GM18870 (cell line): ENCODE data around the gene ALDH18A1.
A peak's percentile ranks its signal among the peaks of the same experiment; 100 is the strongest.
"Not testable (repeated sequence)": the region's sequence is repeated elsewhere in the genome, so short reads cannot be mapped to it uniquely, and the experiment has no call there.

Source experiments
- ATAC-seq: cut with Tn5 transposase; IDR thresholded peaks from one replicate; pipeline ENCODE4 v1.9.1; 2021; ENCODE audit warnings: moderate library complexity; ENCODE audit not compliant: unreplicated experiment

The ALDH18A1 gene

GRCh38 chr10:95656291-95657164, at the start of gene ALDH18A1:
Gene ALDH18A1 (minus strand): TSS chr10:95656711. CDS start chr10:95653377, 3,334 bp downstream.
- peak; percentile 84 for ATAC-seq

DNA sequence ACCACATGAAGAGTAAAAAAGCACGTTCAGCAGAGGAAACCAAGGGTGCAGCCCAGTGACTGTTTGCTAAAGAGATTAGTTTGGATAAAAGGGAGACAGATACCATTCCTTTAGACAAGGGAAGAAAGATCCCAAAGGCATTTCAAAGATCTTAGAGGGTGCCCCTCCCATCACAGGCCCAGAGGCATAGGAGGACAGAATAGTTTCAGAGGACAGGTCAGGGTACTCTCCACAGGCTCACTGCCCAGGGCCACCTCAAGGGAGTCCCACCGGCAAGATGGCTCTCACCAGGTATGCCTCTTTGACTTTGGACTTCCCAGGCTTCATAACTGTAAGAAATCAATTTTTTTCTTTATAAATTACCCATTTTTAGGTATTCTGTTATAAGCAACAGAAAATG, 41.9 kb upstream of the ALDH18A1 start:
- no peak for ATAC-seq

DNA sequence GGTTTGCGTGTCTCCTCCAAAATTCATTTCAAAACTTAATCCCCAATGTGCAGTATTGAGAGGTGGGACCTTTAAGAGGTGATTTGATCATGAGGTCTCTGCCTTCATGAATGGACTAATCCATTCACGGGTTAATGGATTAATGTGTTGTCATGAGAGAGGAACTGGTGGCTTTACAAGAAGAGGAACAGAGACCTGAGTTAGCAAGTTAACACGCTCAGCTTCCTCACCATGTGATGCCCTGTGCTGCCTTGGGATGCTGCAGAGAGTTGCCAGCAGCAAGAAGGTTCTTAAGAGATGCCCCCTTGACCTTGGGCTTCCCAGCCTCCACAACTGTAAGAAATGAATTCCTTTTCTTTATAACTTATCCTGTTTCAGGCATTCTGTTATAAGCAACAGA, 40.9 kb upstream of the ALDH18A1 start:
- ATAC-seq = no peak

DNA sequence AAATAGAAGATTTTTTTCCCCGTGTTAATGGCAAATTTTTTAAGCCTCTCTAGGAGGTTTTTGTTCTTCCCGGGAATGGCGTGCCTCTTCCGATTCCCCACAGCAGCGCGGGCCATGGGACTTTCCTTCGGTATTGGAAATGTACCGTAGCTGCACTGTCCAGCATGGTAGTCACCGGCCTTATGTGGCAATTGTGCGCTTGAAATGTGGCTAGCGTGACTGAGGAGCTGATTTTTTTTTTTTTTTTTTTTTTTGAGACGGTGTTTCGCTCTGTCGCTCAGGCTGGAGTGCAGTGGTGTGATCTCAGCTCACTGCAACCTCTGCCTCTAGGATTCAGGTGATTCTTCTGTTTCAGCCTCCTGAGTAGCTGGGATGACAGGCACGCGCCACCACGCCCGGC, 38.2 kb upstream of the ALDH18A1 start:
- no peak for ATAC-seq

- ATAC-seq = peak; percentile 99
Measured at GRCh38 chr10:95693668-95694534, 37.4 kb upstream of the ALDH18A1 start, which contains the start of gene TCTN3. Gene TCTN3 (minus strand): TSS chr10:95693927. CDS start chr10:95693899, 28 bp downstream.

DNA sequence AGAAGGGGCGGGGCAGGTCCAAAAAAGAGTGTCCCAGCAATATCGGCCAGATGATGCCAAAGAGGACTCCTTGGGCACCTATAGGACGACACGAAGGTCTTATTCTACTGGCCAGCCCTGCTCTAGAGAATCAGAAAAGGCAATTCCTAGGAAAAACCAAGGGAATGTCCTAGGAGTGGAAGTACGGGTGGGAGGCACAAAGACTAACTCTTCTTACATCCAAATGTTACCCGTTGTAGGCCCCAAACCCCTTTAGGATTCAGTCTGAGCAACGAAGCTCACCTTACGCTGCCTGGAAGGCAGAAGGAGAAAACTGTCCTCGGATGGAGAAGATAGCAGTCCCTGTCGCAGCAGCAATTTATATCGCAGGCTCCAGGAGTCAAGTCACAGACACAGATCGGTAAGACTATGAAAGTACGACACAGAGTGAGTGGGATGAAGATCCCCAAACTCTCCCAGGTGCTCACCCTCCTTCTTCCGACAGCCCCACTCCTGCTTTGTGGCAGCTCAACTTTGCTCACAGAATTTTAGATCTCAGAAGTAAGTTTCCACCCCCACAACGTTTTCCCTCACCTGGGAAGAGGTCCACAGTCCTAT, 36.7 kb upstream of the ALDH18A1 start:
- ATAC-seq = no peak

GRCh38 chr10:95691281-95691680, 34.8 kb upstream of the ALDH18A1 start:
- ATAC-seq = no peak

- no peak for ATAC-seq
Measured at GRCh38 chr10:95688648-95689047, 32.1 kb upstream of the ALDH18A1 start.

DNA sequence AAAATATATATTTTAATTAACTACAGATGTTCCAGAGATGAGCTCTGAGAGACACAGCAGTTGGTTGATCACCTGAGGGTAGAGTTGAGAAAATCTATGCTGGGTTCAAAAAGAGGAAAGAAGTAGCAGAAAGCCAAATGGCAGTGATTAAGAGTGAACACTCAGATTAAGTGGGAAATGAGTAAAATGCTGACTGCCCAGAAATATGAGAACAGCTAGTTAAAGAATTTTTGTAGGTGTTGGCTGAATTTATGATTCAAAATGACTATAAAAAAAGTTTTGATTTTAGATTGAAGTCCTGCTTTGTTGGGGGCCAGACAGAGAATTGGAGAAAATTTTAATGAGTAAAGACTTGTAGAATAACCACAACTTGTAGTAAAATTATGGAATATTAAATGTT, 27.5 kb upstream of the ALDH18A1 start:
- no peak for ATAC-seq

DNA sequence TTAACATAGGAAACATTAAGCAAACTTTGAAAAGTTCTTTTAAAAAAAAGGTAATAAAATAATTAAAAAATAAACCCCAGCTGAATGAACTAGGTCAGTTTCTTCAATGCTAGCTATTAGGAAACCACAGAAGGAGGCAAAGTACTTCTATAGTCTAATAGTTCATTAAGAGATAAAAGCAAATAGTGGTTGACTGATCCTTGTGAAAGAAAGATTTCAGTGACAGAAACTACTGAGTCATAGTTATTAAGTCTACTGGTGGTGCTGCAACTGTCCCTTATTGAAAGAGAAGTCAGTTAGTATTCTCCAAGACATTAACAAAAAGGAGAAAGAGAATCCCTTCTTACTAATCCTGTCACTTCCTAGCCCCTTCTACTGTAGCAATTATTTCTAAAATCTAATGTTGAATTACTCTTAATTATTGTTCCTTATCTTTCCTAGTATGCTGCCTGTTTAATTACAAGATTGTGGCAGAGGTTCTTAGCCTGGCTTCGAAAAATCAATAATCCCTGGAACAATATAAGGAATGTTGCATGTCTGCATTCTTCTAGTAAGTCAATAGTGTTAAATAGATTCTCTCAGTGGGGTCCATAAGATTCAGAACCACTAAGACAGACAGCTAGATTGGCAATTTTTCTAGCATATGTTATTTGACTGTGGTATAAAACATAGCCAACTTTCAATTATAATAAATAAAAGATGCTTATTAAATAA, 19.0 kb upstream of the ALDH18A1 start:
- ATAC-seq = no peak

- ATAC-seq = no peak
Measured at GRCh38 chr10:95674643-95675042, 18.1 kb upstream of the ALDH18A1 start.

DNA sequence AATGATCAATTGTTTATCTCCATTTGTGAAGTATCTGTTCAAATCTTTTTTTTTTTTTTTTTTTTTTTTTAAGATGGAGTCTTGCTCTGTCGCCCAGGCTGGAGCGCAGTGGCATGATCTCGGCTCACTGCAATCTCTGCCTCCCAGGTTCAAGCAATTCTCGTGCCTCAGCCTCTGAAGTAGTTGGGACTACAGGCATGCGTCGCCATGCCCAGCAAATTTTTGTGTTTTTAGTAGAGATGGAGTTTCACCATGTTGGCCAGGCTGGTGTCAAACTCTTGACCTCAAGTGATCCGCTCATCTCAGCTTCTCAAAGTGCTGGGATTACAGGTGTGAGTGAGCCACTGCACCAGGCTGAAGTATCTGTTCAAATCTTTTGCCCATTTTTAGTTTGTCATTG, 16.1 kb upstream of the ALDH18A1 start:
- ATAC-seq = not testable (repeated sequence)

DNA sequence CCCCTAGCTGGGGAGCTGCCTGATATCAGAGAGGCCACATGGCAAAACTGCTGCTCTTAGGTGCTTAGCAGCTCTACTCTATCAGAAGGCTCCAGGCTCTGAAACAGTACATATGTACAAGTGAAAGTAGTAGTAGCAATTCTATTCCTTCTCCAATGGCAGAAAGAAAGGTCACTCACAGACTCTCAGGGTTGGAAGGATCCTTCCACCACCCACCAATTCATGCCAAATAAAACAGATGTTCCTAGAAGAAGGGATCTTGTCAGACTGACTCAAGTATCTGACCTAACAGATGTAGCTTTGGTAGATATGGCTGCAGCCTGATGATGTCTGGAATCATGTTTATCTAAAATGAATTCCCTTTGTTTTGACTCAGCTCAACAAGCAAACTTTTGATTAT, 8.0 kb upstream of the ALDH18A1 start:
- no peak for ATAC-seq

DNA sequence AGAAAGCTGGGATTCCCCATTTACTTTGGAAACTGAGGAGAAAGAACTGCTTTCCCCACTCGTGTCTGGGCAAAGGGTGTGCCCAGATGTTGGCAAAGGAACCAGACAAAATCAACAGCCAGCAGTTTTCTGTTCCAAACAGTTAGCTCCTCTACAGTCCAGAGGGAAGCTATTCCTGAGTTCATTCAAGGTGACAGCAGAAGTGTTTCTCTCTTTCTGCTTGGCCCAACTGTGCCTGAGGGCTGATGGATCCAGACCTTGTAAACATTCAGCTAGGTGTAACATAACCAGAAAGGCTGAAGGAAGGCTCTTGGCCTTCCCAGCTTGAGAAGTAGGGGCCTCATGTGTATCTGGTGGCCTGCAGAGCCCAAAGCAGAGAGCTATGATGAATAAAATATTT, 7.0 kb upstream of the ALDH18A1 start:
- ATAC-seq = no peak

GRCh38 chr10:95661818-95662217, 5.3 kb upstream of the ALDH18A1 start:
- ATAC-seq = no peak

DNA sequence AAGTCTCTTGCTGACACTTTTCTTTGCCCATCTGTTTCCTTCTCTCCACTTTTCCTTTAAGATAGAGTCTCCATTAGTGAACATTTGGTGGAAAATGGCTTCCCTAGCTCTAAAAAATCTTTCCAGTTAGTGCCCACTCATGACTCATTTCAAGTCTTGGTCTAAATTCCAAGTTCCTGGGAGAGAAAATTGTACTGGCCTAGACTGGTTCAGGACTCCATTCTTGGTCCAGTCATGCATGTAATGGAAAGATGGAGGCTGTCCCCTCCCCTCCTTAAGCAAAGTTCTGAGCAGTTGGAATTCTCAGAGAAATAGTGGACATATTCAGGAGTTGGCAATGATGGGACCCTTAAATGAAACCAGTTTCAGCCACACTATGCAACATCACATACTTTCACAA, 3.8 kb upstream of the ALDH18A1 start:
- no peak for ATAC-seq

DNA sequence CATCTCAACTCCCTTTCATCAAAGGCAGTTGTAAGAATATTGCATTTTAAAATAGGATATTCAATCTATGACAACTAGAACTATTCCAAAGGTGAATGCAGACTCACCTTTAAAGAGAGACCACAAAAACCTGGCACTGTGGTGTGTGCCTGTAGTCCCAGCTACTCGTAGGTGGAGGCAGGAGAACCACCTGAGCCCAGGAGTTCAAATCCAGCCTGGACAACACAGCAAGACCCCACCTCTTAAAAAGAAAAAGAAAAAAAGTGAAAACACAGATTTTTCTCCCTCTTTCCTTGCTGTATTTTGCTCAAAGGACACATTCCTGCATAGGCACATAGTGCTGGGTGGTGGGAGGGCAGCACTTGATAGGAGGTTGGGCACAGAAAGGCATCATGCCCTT, 739 bp upstream of the ALDH18A1 start:
- no peak for ATAC-seq

GRCh38 chr10:95655571-95656290, 780 bp downstream of the ALDH18A1 start:
- peak; percentile 17 for ATAC-seq

DNA sequence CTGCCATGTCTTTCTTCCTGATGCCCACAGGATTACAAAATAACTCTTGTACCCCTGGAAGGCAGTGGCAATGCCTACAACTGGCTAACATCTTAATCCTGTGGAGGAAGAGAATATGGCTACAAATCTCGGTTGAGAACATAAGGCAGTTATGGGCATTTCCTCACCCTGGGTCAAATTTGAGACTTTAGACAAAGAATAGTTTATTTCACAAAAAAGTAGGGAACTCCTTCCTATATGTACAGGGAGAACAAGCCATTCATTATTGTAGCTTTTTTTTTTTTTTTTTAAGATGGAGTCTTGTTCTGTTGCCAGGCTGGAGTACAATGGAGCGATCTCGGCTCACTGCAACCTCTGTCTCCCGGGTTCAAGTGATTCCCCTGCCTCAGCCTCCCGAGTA, 2.6 kb downstream of the ALDH18A1 start:
- no peak for ATAC-seq
